Neural cell (in vitro differentiated cells): ENCODE results near the gene SCUBE1. TPM values are rescaled to one million over a fixed set of nuclear protein-coding genes. Genes with fewer than 3 reads are reported as not detected.
A peak's percentile ranks its signal among the peaks of the same experiment; 100 is the strongest.

Experiments used
- H2AFZ ChIP-seq: fragments of 200-600, 300-800 bp; sonication (generic), shearing (Covaris generic); 2 replicates; pipeline ENCODE4 v1.6.0; 2014; ENCODE audit warnings: low read depth, mild to moderate bottlenecking, antibody characterized with exemption, low read length, moderate library complexity
- H3F3A ChIP-seq: fragments of 200-600 bp; shearing (Covaris generic); 2 replicates; pipeline ENCODE4 v1.6.1; 2016; ENCODE audit warnings: mild to moderate bottlenecking, moderate library complexity, mixed read lengths, antibody characterized with exemption, low read length; ENCODE audit not compliant: insufficient read depth, poor library complexity, severe bottlenecking
- H3K27ac ChIP-seq: fragments of 200-600, 300-800 bp; sonication (generic), shearing (Covaris generic); 2 replicates; pipeline ENCODE4 v1.5.1; 2014; ENCODE audit warnings: mild to moderate bottlenecking, low read length, moderate library complexity
- H3K27me3 ChIP-seq: fragments of 300-800, 200-600 bp; sonication (generic), shearing (Covaris generic); 2 replicates; pipeline ENCODE4 v1.6.0; 2014; ENCODE audit warnings: mild to moderate bottlenecking, low read depth, low read length, moderate library complexity; ENCODE audit not compliant: insufficient read depth
- H3K36me3 ChIP-seq: fragments of 300-800, 200-600 bp; sonication (generic), shearing (Covaris generic); 2 replicates; pipeline ENCODE4 v1.5.1; 2014; ENCODE audit warnings: mild to moderate bottlenecking, antibody characterized with exemption, low read length, moderate library complexity; ENCODE audit not compliant: insufficient read depth
- H3K4me2 ChIP-seq: fragments of 300-800, 200-600 bp; sonication (generic), shearing (Covaris generic); 2 replicates; pipeline ENCODE4 v1.6.0; 2014; ENCODE audit warnings: mild to moderate bottlenecking, low read length
- H3K4me3 ChIP-seq: fragments of 300-800, 200-600 bp; sonication (generic), shearing (Covaris generic); 2 replicates; pipeline ENCODE4 v1.5.1; 2014; ENCODE audit warnings: mild to moderate bottlenecking, low read length, moderate library complexity
- H3K79me2 ChIP-seq: fragments of 200-600 bp; shearing (Covaris generic); replicated peaks from 2 replicates; pipeline ENCODE4 v1.6.0; 2014; ENCODE audit warnings: mild to moderate bottlenecking, low read length, moderate library complexity; ENCODE audit not compliant: insufficient read depth
- H3K9ac ChIP-seq: fragments of 300-800, 200-600 bp; sonication (generic), shearing (Covaris generic); 2 replicates; pipeline ENCODE4 v1.6.1; 2016; ENCODE audit warnings: mild to moderate bottlenecking, low read length, mixed read lengths
- H3K9me2 ChIP-seq: fragments of 200-600 bp; shearing (Covaris generic); 2 replicates; pipeline ENCODE4 v1.6.1; 2016; ENCODE audit warnings: mild to moderate bottlenecking, low read length, mixed read lengths; ENCODE audit not compliant: insufficient read depth
- H3K9me3 ChIP-seq: fragments of 200-600, 300-800 bp; sonication (generic), shearing (Covaris generic); 2 replicates; pipeline ENCODE4 v1.6.1; 2016; ENCODE audit warnings: mild to moderate bottlenecking, mixed run types, low read length, moderate library complexity, mixed read lengths
- H4K20me1 ChIP-seq: fragments of 200-600 bp; shearing (Covaris generic); 2 replicates; pipeline ENCODE4 v1.6.1; 2016; ENCODE audit warnings: mild to moderate bottlenecking, mixed run types; ENCODE audit not compliant: insufficient read depth
- CTCF ChIP-seq: fragments of 450-650 bp; IDR thresholded peaks from 2 replicates; pipeline ENCODE4 v1.5.1; 2014; ENCODE audit warnings: antibody characterized with exemption, mild to moderate bottlenecking, moderate library complexity; ENCODE audit not compliant: poor library complexity, severe bottlenecking
- EP300 ChIP-seq: fragments of 450-650 bp; conservative IDR thresholded peaks from 2 replicates; pipeline ENCODE4 v1.6.1; 2014; ENCODE audit warnings: antibody characterized with exemption, mild to moderate bottlenecking, moderate library complexity; ENCODE audit not compliant: poor library complexity, severe bottlenecking
- EZH2 ChIP-seq: fragments of 200-600, 300-800 bp; shearing (Covaris generic), sonication (generic); IDR thresholded peaks from 2 replicates; pipeline ENCODE4 v1.6.1; 2014; ENCODE audit warnings: antibody characterized with exemption, low read length, borderline replicate concordance, mild to moderate bottlenecking; ENCODE audit not compliant: insufficient read depth, poor library complexity, severe bottlenecking
- MXI1 ChIP-seq: fragments of 450-650 bp; conservative IDR thresholded peaks from 2 replicates; pipeline ENCODE4 v1.6.1; 2014; ENCODE audit warnings: antibody characterized with exemption, mild to moderate bottlenecking; ENCODE audit not compliant: poor library complexity, severe bottlenecking
- POLR2AphosphoS5 ChIP-seq: IDR thresholded peaks from 2 replicates; pipeline ENCODE4 v1.6.1; 2012
- RAD21 ChIP-seq: fragments of 450-650 bp; conservative IDR thresholded peaks from 2 replicates; pipeline ENCODE4 v1.6.1; 2014; ENCODE audit warnings: antibody characterized with exemption, mild to moderate bottlenecking, moderate library complexity
- REST ChIP-seq: IDR thresholded peaks from 2 replicates; pipeline ENCODE4 v1.6.1; 2012; ENCODE audit warnings: borderline replicate concordance
- SMC3 ChIP-seq: fragments of 450-650 bp; conservative IDR thresholded peaks from 2 replicates; pipeline ENCODE4 v1.6.1; 2014; ENCODE audit warnings: antibody characterized with exemption, mild to moderate bottlenecking, moderate library complexity; ENCODE audit not compliant: poor library complexity
- TAF1 ChIP-seq: IDR thresholded peaks from 2 replicates; pipeline ENCODE4 v1.6.1; 2012; ENCODE audit warnings: low read depth
- polyA plus RNA-seq: library from polyadenylated mRNA; depleted of rRNA; stranded (reverse); fragments of >200 nt; gene quantifications from 2 replicates; pipeline ENCODE4 v1.2.3, GENCODE V29; 2014

The SCUBE1 gene
- polyA plus RNA-seq, 1 donor from 2014 or later: 8.4 TPM

DNA sequence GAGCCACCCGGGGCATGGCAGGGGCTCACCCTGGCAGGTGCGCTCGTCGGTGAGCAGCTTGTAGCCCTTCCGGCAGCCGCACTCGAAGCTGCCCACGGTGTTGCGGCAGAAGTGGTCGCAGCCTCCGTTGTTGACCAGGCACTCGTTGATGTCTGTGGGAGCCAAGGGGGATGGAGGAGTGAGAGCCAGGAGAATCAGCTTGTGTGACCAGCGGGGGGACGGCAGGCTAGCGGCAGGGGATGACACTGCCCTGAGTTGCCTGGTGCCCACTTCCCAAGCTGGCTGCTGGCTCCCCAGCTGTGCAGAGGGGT is 111.5 kb downstream of the SCUBE1 start:
- Histone ChIP-seq H3K4me2 (no peak overlapping the region), H3K9me2 (no peaks in the 10 kb centered on the region), H4K20me1 (no peaks in the 10 kb centered on the region), H3K27me3 (no peaks in the 10 kb centered on the region), H3K9me3 (no peaks in the 10 kb centered on the region), H3K79me2 (no peaks in the 10 kb centered on the region), H3K36me3 (no peaks in the 10 kb centered on the region), H2AFZ (no peak overlapping the region), H3K9ac (no peak overlapping the region), H3K27ac (no peak overlapping the region), H3F3A (no peaks in the 10 kb centered on the region), H3K4me3 (no peak overlapping the region)
- TF ChIP-seq CTCF (no peak), SMC3 (no peak), EZH2 (no peak), TAF1 (no peak), EP300 (no peak), POLR2AphosphoS5 (no peak), MXI1 (no peak)

GRCh38 chr22:43230971-43231723 is 112.0 kb downstream of the SCUBE1 start:
- peak; percentile 92 for TF ChIP-seq RAD21
- TF ChIP-seq SMC3: peak; percentile 95
- TF ChIP-seq EP300: no peak
- peak; percentile 97 for TF ChIP-seq CTCF
- Histone ChIP-seq H3K27ac (no peak overlapping the region), H3K9ac (no peak overlapping the region), H2AFZ (no peak overlapping the region), H3K36me3 (no peaks in the 10 kb centered on the region), H3K4me2 (no peak overlapping the region), H4K20me1 (no peaks in the 10 kb centered on the region), H3K79me2 (no peaks in the 10 kb centered on the region), H3K9me2 (no peaks in the 10 kb centered on the region), H3F3A (no peaks in the 10 kb centered on the region), H3K4me3 (no peak overlapping the region), H3K9me3 (no peaks in the 10 kb centered on the region), H3K27me3 (no peaks in the 10 kb centered on the region)

DNA sequence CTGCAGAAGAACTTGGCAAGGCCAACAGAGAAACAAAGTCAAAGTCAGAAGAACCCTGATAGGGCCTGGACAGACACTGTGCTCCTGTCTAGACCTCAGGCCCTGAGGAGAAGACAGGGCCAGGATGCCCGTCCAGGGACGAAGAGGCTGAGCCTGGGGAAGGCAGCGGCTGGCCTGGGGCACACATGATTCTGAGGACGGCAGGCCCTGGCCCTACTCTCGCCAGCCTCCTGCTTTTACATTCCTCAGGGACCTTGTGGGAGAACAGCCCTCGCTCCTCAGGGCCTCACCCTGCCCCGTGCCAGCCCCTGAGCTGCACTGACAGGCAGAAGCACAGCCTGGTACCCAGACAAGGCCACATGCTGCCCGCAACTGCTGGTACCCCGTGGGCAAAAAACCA is 112.6 kb downstream of the SCUBE1 start:
- H3K9me3 ChIP-seq: no peaks in the 10 kb centered on the region
- no peak overlapping the region for H3K4me3 ChIP-seq
- H3K27ac ChIP-seq: no peak overlapping the region
- no peak overlapping the region for H2AFZ ChIP-seq
- H3K27me3 ChIP-seq: no peaks in the 10 kb centered on the region
- no peaks in the 10 kb centered on the region for H3K9me2 ChIP-seq
- H3K4me2 ChIP-seq: no peak overlapping the region
- H3K79me2 ChIP-seq: no peaks in the 10 kb centered on the region
- H3K36me3 ChIP-seq: no peaks in the 10 kb centered on the region
- no peaks in the 10 kb centered on the region for H3F3A ChIP-seq
- TF ChIP-seq RAD21: no peak
- no peak for TF ChIP-seq TAF1
- TF ChIP-seq POLR2AphosphoS5: no peak
- no peak for TF ChIP-seq MXI1
- TF ChIP-seq EZH2: no peak
- TF ChIP-seq SMC3: no peak
- TF ChIP-seq EP300: no peak
- no peak for TF ChIP-seq CTCF
- no peak for TF ChIP-seq REST
- H3K9ac ChIP-seq: no peak overlapping the region
- H4K20me1 ChIP-seq: no peaks in the 10 kb centered on the region
